Mesenchymal stem cell (in vitro differentiated cells and primary cell): ENCODE data around the gene AVEN.

ENCODE experiments used
- DNase-seq: peaks from one replicate; pipeline ENCODE4 v3.0.0-alpha.2; 2013
- H2AFZ ChIP-seq: one replicate; pipeline ENCODE4 v1.6.1; 2013; ENCODE audit warnings: low read depth, mild to moderate bottlenecking, control low read depth, inconsistent platforms, low read length, moderate library complexity
- H2AK5ac ChIP-seq: 2 replicates; pipeline ENCODE4 v1.6.1; 2013; ENCODE audit warnings: low read length, moderate library complexity, mild to moderate bottlenecking, inconsistent platforms; ENCODE audit not compliant: severe bottlenecking
- H2BK120ac ChIP-seq: one replicate; pipeline ENCODE4 v1.6.1; 2013; ENCODE audit warnings: low read depth, mild to moderate bottlenecking, inconsistent platforms, low read length, moderate library complexity
- H2BK12ac ChIP-seq, 2 experiments: one replicate each; pipeline ENCODE4 v1.6.1; 2013; ENCODE audit warnings: inconsistent platforms in 2 of 2, low read length in 2 of 2, mild to moderate bottlenecking in 2 of 2, moderate library complexity in 2 of 2, control low read depth in 1 of 2
- H2BK15ac ChIP-seq: one replicate; pipeline ENCODE4 v1.6.1; 2013; ENCODE audit warnings: mild to moderate bottlenecking, low read depth, inconsistent platforms; ENCODE audit not compliant: poor library complexity, severe bottlenecking
- H2BK5ac ChIP-seq: 2 replicates; pipeline ENCODE4 v1.6.1; 2013; ENCODE audit warnings: low read depth, mild to moderate bottlenecking, low read length, control low read depth, inconsistent platforms; ENCODE audit not compliant: poor library complexity, severe bottlenecking
- H3K14ac ChIP-seq, 2 experiments: one replicate each; pipeline ENCODE4 v1.6.1; 2013; ENCODE audit warnings: inconsistent platforms in 2 of 2, low read length in 2 of 2, control low read depth in 1 of 2, mild to moderate bottlenecking in 1 of 2, moderate library complexity in 1 of 2
- H3K18ac ChIP-seq, 2 experiments: one replicate each; pipeline ENCODE4 v1.6.1; 2013; ENCODE audit warnings: inconsistent platforms in 2 of 2, low read length in 2 of 2, control low read depth in 1 of 2, low read depth in 1 of 2, mild to moderate bottlenecking in 1 of 2
- H3K23ac ChIP-seq, 2 experiments: one replicate each; pipeline ENCODE4 v1.6.1; 2013; ENCODE audit warnings: inconsistent platforms in 2 of 2, low read length in 2 of 2, mild to moderate bottlenecking in 2 of 2, moderate library complexity in 2 of 2, control low read depth in 1 of 2
- H3K27ac ChIP-seq: 2 replicates; pipeline ENCODE4 v1.5.1; 2013; ENCODE audit warnings: mild to moderate bottlenecking, moderate library complexity, low read length, control low read depth, inconsistent platforms; ENCODE audit not compliant: poor library complexity, severe bottlenecking
- H3K27me3 ChIP-seq, 2 experiments: 2 replicates each; pipeline versions ENCODE4 v1.6.1 to v1.7.0; 2013; ENCODE audit warnings: low read length in 2 of 2, mild to moderate bottlenecking in 2 of 2, moderate library complexity in 2 of 2, control low read depth in 1 of 2, inconsistent platforms in 1 of 2; ENCODE audit not compliant: control insufficient read depth in 1 of 2, insufficient read depth in 1 of 2
- H3K36me3 ChIP-seq, 2 experiments: 2 replicates each; pipeline versions ENCODE4 v1.6.1 to v1.7.0; 2013; ENCODE audit warnings: low read length in 2 of 2, control low read depth in 1 of 2, inconsistent platforms in 1 of 2, low read depth in 1 of 2, mild to moderate bottlenecking in 1 of 2; ENCODE audit not compliant: insufficient read depth in 2 of 2, control insufficient read depth in 1 of 2
- H3K4ac ChIP-seq, 2 experiments: one replicate each; pipeline ENCODE4 v1.6.1; 2013; ENCODE audit warnings: inconsistent platforms in 2 of 2, low read length in 2 of 2, mild to moderate bottlenecking in 2 of 2, moderate library complexity in 2 of 2, control low read depth in 1 of 2, low read depth in 1 of 2
- H3K4me1 ChIP-seq: 2 replicates; pipeline ENCODE4 v1.6.1; 2013; ENCODE audit warnings: low read depth, low read length, control low read depth; ENCODE audit not compliant: control insufficient read depth, insufficient read depth
- H3K4me2 ChIP-seq: 2 replicates; pipeline ENCODE4 v1.6.1; 2013; ENCODE audit warnings: low read length, mild to moderate bottlenecking, inconsistent platforms; ENCODE audit not compliant: poor library complexity, severe bottlenecking
- H3K4me3 ChIP-seq, 2 experiments: 2 replicates each; pipeline versions ENCODE4 v1.5.1 to v1.7.0; 2013; ENCODE audit warnings: low read length in 2 of 2, mild to moderate bottlenecking in 2 of 2, control low read depth in 1 of 2, low read depth in 1 of 2; ENCODE audit not compliant: insufficient read depth in 1 of 2
- H3K79me1 ChIP-seq: replicated peaks from 2 replicates; pipeline ENCODE4 v1.6.1; 2013; ENCODE audit warnings: mild to moderate bottlenecking, control low read depth, low read length, inconsistent platforms; ENCODE audit not compliant: poor library complexity, severe bottlenecking
- H3K9ac ChIP-seq: 2 replicates; pipeline ENCODE4 v1.7.0; 2013; ENCODE audit warnings: mild to moderate bottlenecking, low read length, moderate library complexity
- H3K9me3 ChIP-seq: 2 replicates; pipeline ENCODE4 v1.7.0; 2013; ENCODE audit warnings: mild to moderate bottlenecking, low read length; ENCODE audit not compliant: control insufficient read depth
- H4K8ac ChIP-seq: one replicate; pipeline ENCODE4 v1.6.1; 2013; ENCODE audit warnings: inconsistent platforms, mild to moderate bottlenecking, low read length, moderate library complexity
- H4K91ac ChIP-seq: one replicate; pipeline ENCODE4 v1.6.1; 2013; ENCODE audit warnings: mild to moderate bottlenecking, low read length, inconsistent platforms
- WGBS: methylation state at CpG from one replicate; pipeline ENCODE4 v1.1.7; 2013; ENCODE audit warnings: mixed read lengths; 5-methylcytosine and 5-hydroxymethylcytosine counted together

The AVEN gene

DNA sequence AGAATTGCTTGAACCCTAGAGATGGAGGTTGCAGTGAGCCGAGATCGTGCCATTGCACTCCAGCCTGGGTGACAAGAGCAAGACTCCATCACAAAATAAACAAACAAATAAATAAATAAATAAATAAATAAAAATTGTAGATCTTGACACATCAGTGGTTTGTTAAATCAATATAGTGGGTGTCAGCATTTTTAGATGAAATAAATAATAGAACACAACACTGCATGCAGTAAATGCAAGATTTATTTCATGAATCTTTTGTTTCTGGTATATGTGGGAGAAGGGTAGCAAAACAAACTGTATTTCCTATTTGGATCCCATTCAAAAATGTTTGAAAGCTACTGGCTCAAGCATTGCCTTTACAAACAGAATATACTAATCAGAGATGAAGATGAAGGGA is 106.3 kb downstream of the AVEN start:
- Histone ChIP-seq H2BK12ac (no peak overlapping the region), H3K14ac (no peak overlapping the region), H2BK15ac (no peak overlapping the region), H3K23ac (no peak overlapping the region), H3K4me3 (no peak overlapping the region), H3K79me1 (peaks cover 13% of the 10 kb centered on the region), H3K4me2 (no peak overlapping the region), H3K18ac (no peak overlapping the region), H2BK5ac (no peak overlapping the region), H3K27ac (no peak overlapping the region), H2BK120ac (no peak overlapping the region), H3K36me3 (no peaks in the 10 kb centered on the region), H3K4me1 (no peaks in the 10 kb centered on the region), H2AFZ (no peak overlapping the region), H3K9me3 (no peaks in the 10 kb centered on the region), H3K27me3 (no peaks in the 10 kb centered on the region), H2AK5ac (no peak overlapping the region), H4K91ac (no peak overlapping the region), H3K9ac (no peak overlapping the region), H4K8ac (no peak overlapping the region), H3K4ac (no peak overlapping the region)
- DNase-seq, result no peak
- no CpG with 5 or more reads among the region's 2 CpGs for WGBS

GRCh38 chr15:33926260-33926659 is 112.7 kb downstream of the AVEN start:
- H3K4me2 ChIP-seq, result no peak overlapping the region
- H3K4me1 ChIP-seq, result no peaks in the 10 kb centered on the region
- no peak overlapping the region for H3K9ac ChIP-seq
- no peaks in the 10 kb centered on the region for H3K9me3 ChIP-seq
- H3K27ac ChIP-seq, result no peak overlapping the region
- no peaks in the 10 kb centered on the region for H3K36me3 ChIP-seq
- H4K91ac ChIP-seq, result no peak overlapping the region
- no peak overlapping the region for H2BK15ac ChIP-seq
- no peak overlapping the region for H4K8ac ChIP-seq
- no peak overlapping the region for H3K18ac ChIP-seq
- no peak overlapping the region for H3K4ac ChIP-seq
- H2BK5ac ChIP-seq, result no peak overlapping the region
- no peak overlapping the region for H2AK5ac ChIP-seq
- no peak overlapping the region for H3K4me3 ChIP-seq
- no peak for DNase-seq
- H2BK12ac ChIP-seq, result no peak overlapping the region
- 68% methylated on average over 2 of the region's 4 CpGs for WGBS
- H2BK120ac ChIP-seq, result no peak overlapping the region
- no peak overlapping the region for H2AFZ ChIP-seq
- no peak overlapping the region for H3K23ac ChIP-seq
- H3K14ac ChIP-seq, result no peak overlapping the region
- peaks cover 22% of the 10 kb centered on the region for H3K79me1 ChIP-seq
- H3K27me3 ChIP-seq, result no peaks in the 10 kb centered on the region

- H3K36me3 ChIP-seq, result no peaks in the 10 kb centered on the region
- no peak overlapping the region for H3K14ac ChIP-seq
- H3K4ac ChIP-seq, result no peak overlapping the region
- no peak overlapping the region for H3K4me3 ChIP-seq
- H3K4me2 ChIP-seq, result no peak overlapping the region
- H3K27me3 ChIP-seq, result no peaks in the 10 kb centered on the region
- H2BK12ac ChIP-seq, result no peak overlapping the region
- H3K23ac ChIP-seq, result no peak overlapping the region
- H3K27ac ChIP-seq, result no peak overlapping the region
- no peak overlapping the region for H2BK15ac ChIP-seq
- H4K91ac ChIP-seq, result no peak overlapping the region
- no peaks in the 10 kb centered on the region for H3K9me3 ChIP-seq
- H4K8ac ChIP-seq, result no peak overlapping the region
- H3K4me1 ChIP-seq, result no peaks in the 10 kb centered on the region
- no peak overlapping the region for H3K18ac ChIP-seq
- no peak overlapping the region for H2AK5ac ChIP-seq
- H2AFZ ChIP-seq, result no peak overlapping the region
- H3K9ac ChIP-seq, result no peak overlapping the region
- H3K79me1 ChIP-seq, result peaks cover 20% of the 10 kb centered on the region
- DNase-seq, result no peak
- H2BK5ac ChIP-seq, result no peak overlapping the region
- H2BK120ac ChIP-seq, result no peak overlapping the region
- no CpG with 5 or more reads among the region's 1 CpG for WGBS
These were observed 115.6 kb downstream of the AVEN start for GRCh38 chr15:33923446-33923845.

- Histone ChIP-seq H3K14ac (no peak overlapping the region), H3K4ac (no peak overlapping the region), H3K9me3 (no peaks in the 10 kb centered on the region), H3K4me2 (no peak overlapping the region), H3K4me3 (no peak overlapping the region), H3K23ac (no peak overlapping the region), H2BK5ac (no peak overlapping the region), H3K18ac (no peak overlapping the region), H2BK15ac (no peak overlapping the region), H2AFZ (no peak overlapping the region), H3K9ac (no peak overlapping the region), H3K36me3 (no peaks in the 10 kb centered on the region), H4K8ac (no peak overlapping the region), H3K27me3 (no peaks in the 10 kb centered on the region), H2AK5ac (no peak overlapping the region), H3K4me1 (peaks cover 9% of the 10 kb centered on the region), H4K91ac (no peak overlapping the region), H2BK12ac (no peak overlapping the region), H2BK120ac (no peak overlapping the region), H3K79me1 (peaks cover 22% of the 10 kb centered on the region), H3K27ac (no peak overlapping the region)
- WGBS, result 74% methylated on average over 11 of the region's 11 CpGs
- no peak for DNase-seq
These were observed 123.2 kb downstream of the AVEN start for GRCh38 chr15:33915571-33916407.
